GM06990 (cell line): ENCODE data around the gene NPTXR.

Source experiments
- DNase-seq: peaks from one replicate; pipeline ENCODE4 v3.0.0-alpha.2; 2011; ENCODE audit not compliant: insufficient read length; ENCODE audit errors: extremely low read depth
- H3K27me3 ChIP-seq: replicated peaks from 2 replicates; pipeline ENCODE4 v1.6.0; 2011; ENCODE audit warnings: low read length; ENCODE audit not compliant: control insufficient read depth, insufficient read depth
- H3K36me3 ChIP-seq: 2 replicates; pipeline ENCODE4 v1.5.1; 2011; ENCODE audit warnings: low read length; ENCODE audit not compliant: control insufficient read depth, insufficient read depth
- H3K4me3 ChIP-seq: replicated peaks from 2 replicates; pipeline ENCODE4 v1.5.1; 2011; ENCODE audit warnings: low read depth, mild to moderate bottlenecking, control low read depth, low read length
- CTCF ChIP-seq: IDR thresholded peaks from 2 replicates; pipeline ENCODE4 v1.5.1; 2011; ENCODE audit warnings: low read length, control low read depth, mild to moderate bottlenecking, inconsistent platforms; ENCODE audit not compliant: insufficient read depth, poor library complexity, severe bottlenecking

The NPTXR gene

GRCh38 chr22:38864361-38865191 is 20.7 kb upstream of the NPTXR start:
- no peak for TF ChIP-seq CTCF
- Histone ChIP-seq H3K27me3 (no peaks in the 10 kb centered on the region), H3K36me3 (peaks cover 26% of the 10 kb centered on the region), H3K4me3 (no peak overlapping the region)
- no peak for DNase-seq

GRCh38 chr22:38863531-38864131 is 19.8 kb upstream of the NPTXR start:
- no peak for DNase-seq
- H3K4me3 ChIP-seq, result no peak overlapping the region

DNA sequence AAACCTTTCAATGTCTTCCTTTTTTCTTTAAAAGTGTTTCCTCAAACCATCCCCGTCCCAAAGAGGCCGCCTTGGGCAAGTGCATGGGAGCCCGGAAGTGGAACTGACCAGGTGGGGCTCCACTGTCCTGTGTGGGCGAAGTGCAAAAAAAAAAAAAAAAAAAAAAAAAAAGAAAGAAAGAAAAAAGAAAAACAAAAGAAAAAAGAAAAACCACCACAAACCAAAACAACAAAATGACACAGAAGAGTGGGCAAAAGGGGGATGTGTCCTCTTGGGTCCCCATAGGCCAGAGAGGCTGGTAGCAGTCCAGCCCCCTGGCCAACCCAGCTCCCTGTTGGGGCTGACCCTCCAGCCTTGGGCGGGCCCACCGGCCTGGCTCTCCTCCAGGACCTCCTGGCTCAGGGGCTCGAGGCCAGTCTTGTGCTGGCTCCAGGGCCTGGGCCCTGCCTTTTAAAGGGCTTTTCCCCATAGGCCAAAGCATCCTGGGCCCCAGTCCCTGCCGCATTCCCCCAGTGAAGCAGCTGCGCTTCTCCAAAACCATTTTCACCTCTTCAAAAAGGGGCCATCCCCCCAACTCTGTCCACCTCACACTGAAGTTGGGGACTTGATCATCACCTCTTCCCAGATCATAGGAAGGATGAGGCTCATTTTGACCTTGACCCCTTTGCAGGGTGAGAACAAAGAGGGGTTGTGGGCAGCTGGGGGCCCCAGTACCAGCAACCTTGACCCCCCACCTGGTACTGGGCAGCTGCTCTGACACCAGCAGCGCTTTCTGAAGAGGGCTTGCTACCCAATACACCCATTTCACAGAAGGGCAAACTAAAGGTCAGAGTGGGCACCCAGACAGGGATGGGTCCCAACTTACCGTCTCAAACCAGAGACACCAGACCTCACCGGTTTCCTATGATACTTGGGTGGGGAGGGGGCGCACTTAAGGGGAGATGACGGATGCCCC is 18.8 kb upstream of the NPTXR start:
- TF ChIP-seq CTCF, result no peak
- no peak overlapping the region for H3K4me3 ChIP-seq
- DNase-seq, result no peak
- H3K27me3 ChIP-seq, result no peaks in the 10 kb centered on the region
- peaks cover 18% of the 10 kb centered on the region for H3K36me3 ChIP-seq

More at GRCh38 chr22:38863531-38864131, 19.8 kb upstream of the NPTXR start:
- no peaks in the 10 kb centered on the region for H3K27me3 ChIP-seq
- peaks cover 21% of the 10 kb centered on the region for H3K36me3 ChIP-seq
- TF ChIP-seq CTCF, result no peak

GRCh38 chr22:38861927-38862326 is 18.1 kb upstream of the NPTXR start:
- H3K36me3 ChIP-seq, result peaks cover 14% of the 10 kb centered on the region
- no peak for TF ChIP-seq CTCF
- no peaks in the 10 kb centered on the region for H3K27me3 ChIP-seq
- H3K4me3 ChIP-seq, result no peak overlapping the region
- no peak for DNase-seq

GRCh38 chr22:38861170-38861876 is 17.5 kb upstream of the NPTXR start:
- H3K36me3 ChIP-seq, result peaks cover 14% of the 10 kb centered on the region
- no peak for DNase-seq

More at GRCh38 chr22:38861170-38861876, 17.5 kb upstream of the NPTXR start:
- Histone ChIP-seq H3K4me3 (no peak overlapping the region), H3K27me3 (no peaks in the 10 kb centered on the region)
- no peak for TF ChIP-seq CTCF
